AG09309 (cell line): Measurements from ENCODE around the gene MARK3.

Source experiments
- DNase-seq: peaks from one replicate; pipeline ENCODE4 v3.0.0-alpha.2; 2010; ENCODE audit warnings: low read depth
- H3K4me3 ChIP-seq: 2 replicates; pipeline ENCODE4 v1.5.1; 2011; ENCODE audit warnings: mild to moderate bottlenecking, low read depth, low read length, moderate library complexity; ENCODE audit not compliant: control insufficient read depth
- CTCF ChIP-seq: IDR thresholded peaks from 2 replicates; pipeline ENCODE4 v1.5.1; 2011; ENCODE audit warnings: mild to moderate bottlenecking, low read depth, low read length, inconsistent platforms; ENCODE audit not compliant: insufficient read depth, control insufficient read depth; ENCODE audit errors: missing control alignments

MARK3 gene

GRCh38 chr14:103393676-103394626, 8.7 kb downstream of the MARK3 start:
- no peak for DNase-seq
- no peak overlapping the region for H3K4me3 ChIP-seq
- TF ChIP-seq CTCF = peak; percentile 66

GRCh38 chr14:103395244-103395643, 10.0 kb downstream of the MARK3 start:
- no peak for DNase-seq
- TF ChIP-seq CTCF = no peak
- H3K4me3 ChIP-seq = no peak overlapping the region

- DNase-seq = no peak
- no peak overlapping the region for H3K4me3 ChIP-seq
- no peak for TF ChIP-seq CTCF
Observed at GRCh38 chr14:103396463-103396862, 11.2 kb downstream of the MARK3 start.

- H3K4me3 ChIP-seq = no peak overlapping the region
- TF ChIP-seq CTCF = no peak
- no peak for DNase-seq
Observed at GRCh38 chr14:103398427-103399195, 13.4 kb downstream of the MARK3 start.

- H3K4me3 ChIP-seq = no peak overlapping the region
- TF ChIP-seq CTCF = no peak
- no peak for DNase-seq
Observed at GRCh38 chr14:103400537-103400936, 15.3 kb downstream of the MARK3 start.

GRCh38 chr14:103401223-103402214, 16.3 kb downstream of the MARK3 start:
- no peak for TF ChIP-seq CTCF
- H3K4me3 ChIP-seq = no peak overlapping the region
- DNase-seq = no peak
